ENCODE results near the gene MRGPRD. TPM values are rescaled to one million over a fixed set of nuclear protein-coding genes. Genes with fewer than 3 reads are reported as not detected.

The MRGPRD gene
- total and polyA plus RNA-seq, 2 of the 8 experiments (the other 6 are each of a cell fraction or from before 2014, with no cell fraction given): not detected

GRCh38 chr11:68973219-68973618 lies 7.6 kb downstream of the MRGPRD start:
- H3K18ac ChIP-seq (ENCODE audit: extremely low read depth, low read length): no peak overlapping the region
- H3K23me2 ChIP-seq (ENCODE audit: low read depth, low read length): no peaks in the 10 kb centered on the region
- peaks cover 0 to 5% of the 10 kb centered on the region in 2 experiments; a peak in 1 of 4 replicates for H3K9me3 ChIP-seq (ENCODE audit: insufficient read depth in 2 of 2, low read depth in 1 of 2, low read length in 1 of 2)
- DNase-seq (ENCODE audit: low read depth in 1 of 2, low spot score in 2 of 2) (no peak), FAIRE-seq (no peak)
- no peak overlapping the region for H3K56ac ChIP-seq (replicated peaks; ENCODE audit: insufficient read length, low read depth, low read length)
- H4K20me1 ChIP-seq (replicated peaks in 1 of 2; ENCODE audit: control insufficient read depth in 1 of 2, insufficient read depth in 2 of 2, low read length in 2 of 2): no peaks in the 10 kb centered on the region
- no peak overlapping the region for H2BK12ac ChIP-seq (ENCODE audit: low read depth, low read length)
- no peak overlapping the region for H4K91ac ChIP-seq (replicated peaks; ENCODE audit: insufficient read length, low read length)
- no peak for TF ChIP-seq RAD21 (IDR thresholded peaks at IDR 0.05 in 1 of 2, conservative IDR thresholded peaks at IDR 0.05 in 1 of 2; ENCODE audit: low read depth in 2 of 2, low read length in 2 of 2)
- no peak for TF ChIP-seq RXRA (IDR thresholded peaks at IDR 0.05; ENCODE audit: insufficient read depth, low read depth, low read length)
- 64% methylated on average over 4 of the region's 4 CpGs; no CpG with 5 or more reads in 1 of the 2 experiments for WGBS, 2 experiments (ENCODE audit: extremely low coverage in 1 of 2, insufficient coverage in 1 of 2, insufficient read length in 1 of 2, insufficient replicate concordance in 2 of 2, low coverage in 1 of 2, low lambda C conversion rate in 2 of 2, missing lambda C conversion rate in 1 of 2)
- H2BK120ac ChIP-seq (replicated peaks; ENCODE audit: low read depth, low read length): no peak overlapping the region
- H2BK5ac ChIP-seq (ENCODE audit: low read depth, low read length): no peak overlapping the region
- H4K8ac ChIP-seq (ENCODE audit: extremely low read depth, insufficient read depth, low read length): no peak overlapping the region
- H3K4ac ChIP-seq (replicated peaks; ENCODE audit: insufficient read length, low read depth, low read length): no peak overlapping the region
- no peaks in the 10 kb centered on the region for H3K4me1 ChIP-seq (replicated peaks in 1 of 4; ENCODE audit: control insufficient read depth in 3 of 4, insufficient read depth in 4 of 4, low read length in 3 of 4)
- ChIA-PET POLR2A (ENCODE audit: partially characterized antibody) (interaction anchor here (1.5 kb wide), 1 partner anchor 18 kb away, joined by 3 read pairs; no protein-coding TSS in a partner anchor), CTCF (ENCODE audit: partially characterized antibody) (interaction anchor here (1.4 to 1.6 kb wide), 3 partner anchors 16 to 71 kb away, joined by 3 to 8 read pairs (median 3); no protein-coding TSS in a partner anchor)
- H4K5ac ChIP-seq (ENCODE audit: insufficient read length, low read depth, low read length): no peak overlapping the region
- H3K27ac ChIP-seq (ENCODE audit: low read depth, low read length): no peak overlapping the region
- no peak overlapping the region for H3K14ac ChIP-seq (ENCODE audit: insufficient read length)
- no peak overlapping the region for H3K4me3 ChIP-seq (ENCODE audit: extremely low read depth in 1 of 4, insufficient read depth in 2 of 4, low read depth in 3 of 4, low read length in 4 of 4)
- no peak overlapping the region for H3K4me2 ChIP-seq (ENCODE audit: insufficient read depth in 1 of 2, low read depth in 2 of 2, low read length in 2 of 2)
- H3K9ac ChIP-seq (replicated peaks in 1 of 4; ENCODE audit: extremely low read depth in 1 of 4, low read depth in 3 of 4, low read length in 3 of 4): no peak overlapping the region
- H2AK5ac ChIP-seq (ENCODE audit: low read depth, low read length): no peak overlapping the region
- no peaks in the 10 kb centered on the region for H3K36me3 ChIP-seq (ENCODE audit: control insufficient read depth in 2 of 4, insufficient read depth in 4 of 4, low read length in 3 of 4)
- H2BK20ac ChIP-seq (ENCODE audit: low read length): no peak overlapping the region
- no peaks in the 10 kb centered on the region for H3K79me1 ChIP-seq (ENCODE audit: low read depth, low read length)
- H2AFZ ChIP-seq (ENCODE audit: low read length): no peak overlapping the region
- no peaks in the 10 kb centered on the region for H3K79me2 ChIP-seq (ENCODE audit: control insufficient read depth in 1 of 2, insufficient read depth in 2 of 2, low read length in 2 of 2)
- no peak overlapping the region for H2BK15ac ChIP-seq (ENCODE audit: low read length)
- no peaks in the 10 kb centered on the region; a peak in 2 of 7 replicates for H3K27me3 ChIP-seq (replicated peaks in 1 of 4; ENCODE audit: control insufficient read depth in 3 of 4, extremely low read depth in 1 of 4, insufficient read depth in 3 of 4, low read length in 3 of 4)
- no peak overlapping the region for H3K23ac ChIP-seq (ENCODE audit: insufficient read length)

All from H1 (cell line).